Stimulated activated CD4-positive, alpha-beta T cell treated with anti-CD3 and anti-CD28 coated beads, Interleukin-4, amount 100 ng/mL, for 1 hour (primary cell): Measurements from ENCODE around the gene PKP4.

Source experiments
- DNase-seq: peaks from one replicate; pipeline ENCODE4 v3.0.0-alpha.2; 2020

PKP4 gene

GRCh38 chr2:158543957-158544356 is 87.2 kb downstream of the PKP4 start:
- DNase-seq = no peak

- DNase-seq = no peak
Observed at GRCh38 chr2:158544998-158545397, 88.2 kb downstream of the PKP4 start.

- DNase-seq = no peak
Observed at GRCh38 chr2:158546412-158547144, 89.8 kb downstream of the PKP4 start.

GRCh38 chr2:158553257-158553656 is 96.5 kb downstream of the PKP4 start:
- no peak for DNase-seq

GRCh38 chr2:158554996-158555395 is 98.2 kb downstream of the PKP4 start:
- no peak for DNase-seq

GRCh38 chr2:158556124-158556523 is 99.4 kb downstream of the PKP4 start:
- DNase-seq = no peak

- DNase-seq = no peak
Observed at GRCh38 chr2:158557752-158558151, 101.0 kb downstream of the PKP4 start.

- no peak for DNase-seq
Observed at GRCh38 chr2:158559252-158559651, 102.5 kb downstream of the PKP4 start.

- no peak for DNase-seq
Observed at GRCh38 chr2:158560259-158560658, 103.5 kb downstream of the PKP4 start.

GRCh38 chr2:158561054-158561453 is 104.3 kb downstream of the PKP4 start:
- DNase-seq = no peak

GRCh38 chr2:158567208-158567607 is 110.5 kb downstream of the PKP4 start:
- DNase-seq = no peak

- DNase-seq = no peak
Observed at GRCh38 chr2:158569284-158569683, 112.5 kb downstream of the PKP4 start.

GRCh38 chr2:158570869-158571268 is 114.1 kb downstream of the PKP4 start:
- DNase-seq = no peak

GRCh38 chr2:158573739-158574138 is 117.0 kb downstream of the PKP4 start:
- DNase-seq = no peak

- no peak for DNase-seq
Observed at GRCh38 chr2:158575051-158575635, 118.4 kb downstream of the PKP4 start.

GRCh38 chr2:158577141-158577540 is 120.4 kb downstream of the PKP4 start:
- DNase-seq = no peak

- no peak for DNase-seq
Observed at GRCh38 chr2:158578703-158579330, 122.1 kb downstream of the PKP4 start.

GRCh38 chr2:158579928-158580327 is 123.2 kb downstream of the PKP4 start:
- no peak for DNase-seq

- no peak for DNase-seq
Observed at GRCh38 chr2:158580760-158581159, 124.0 kb downstream of the PKP4 start.

- no peak for DNase-seq
Observed at GRCh38 chr2:158582670-158583069, 125.9 kb downstream of the PKP4 start.

GRCh38 chr2:158583923-158584322 is 127.2 kb downstream of the PKP4 start:
- DNase-seq = no peak

- DNase-seq = no peak
Observed at GRCh38 chr2:158586491-158586890, 129.7 kb downstream of the PKP4 start.

- no peak for DNase-seq
Observed at GRCh38 chr2:158589303-158589702, 132.6 kb downstream of the PKP4 start.

GRCh38 chr2:158598862-158599517 is 142.2 kb downstream of the PKP4 start:
- no peak for DNase-seq
